HepG2 (cell line): Measurements from ENCODE around the gene ZNF606. TPM values are rescaled to one million over a fixed set of nuclear protein-coding genes. Genes with fewer than 3 reads are reported as not detected.

Experiments used
- ATAC-seq: fragments of 200-7000 bp; cut with Tn5 transposase; 3 replicates; pipeline ENCODE4 v1.9.1; 2020; ENCODE audit warnings: mild to moderate bottlenecking, moderate library complexity
- BruUV-seq: library from RNA; stranded (reverse); fragments of 400-500 nt; replicated peaks from 2 replicates; lab custom pipeline; 2021; lab: Mats Ljungman, UMichigan
- CTCF ChIA-PET: fragments of 300-600 bp; formaldehyde crosslinking; extraction: SDS; loops from one replicate; lab custom pipeline; 2021; ENCODE audit warnings: low total read pairs, inconsistent platforms, low intra/inter-chr PET ratio; lab: Yijun Ruan, JAX
- POLR2A ChIA-PET: fragments of 350-600 bp; sonication (Branson Sonifier 250); formaldehyde crosslinking; loops from one replicate; lab custom pipeline; 2020; ENCODE audit warnings: antibody characterized with exemption, inconsistent platforms; lab: Yijun Ruan, JAX
- DNase-seq: peaks from one replicate; pipeline ENCODE4 v3.0.0-alpha.2; 2015; ENCODE audit warnings: low spot score
- FAIRE-seq: peaks from 3 replicates; lab custom pipeline; 2011; peaks lifted over from hg19 to GRCh38; lab: Jason Lieb, UNC
- H2AFZ ChIP-seq: one replicate; pipeline ENCODE4 v1.6.1; 2011; ENCODE audit warnings: low read length, inconsistent platforms
- H3K27ac ChIP-seq: fragments of 300-600 bp; 3 replicates; pipeline ENCODE4 v1.8.0; 2011; ENCODE audit warnings: mixed run types, mild to moderate bottlenecking, mixed read lengths, low read length, inconsistent platforms; ENCODE audit not compliant: insufficient read depth; ENCODE audit errors: extremely low read length
- H3K27me3 ChIP-seq, 2 experiments: fragments of 200-600 bp in 1 of 2; 2 replicates in 1 of 2; 3 replicates in 1 of 2; pipeline versions ENCODE4 v1.6.0 to v1.8.0; 2011; ENCODE audit warnings: low read length in 2 of 2, mild to moderate bottlenecking in 2 of 2, moderate library complexity in 2 of 2, inconsistent platforms in 1 of 2; ENCODE audit not compliant: insufficient read depth in 2 of 2, control insufficient read depth in 1 of 2
- H3K36me3 ChIP-seq, 2 experiments: fragments of 200-600 bp in 1 of 2; replicated peaks in 1 of 2; 2 replicates in 1 of 2; 3 replicates in 1 of 2; pipeline versions ENCODE4 v1.5.1 to v1.8.0; 2011; ENCODE audit warnings: low read length in 2 of 2, inconsistent platforms in 1 of 2; ENCODE audit not compliant: insufficient read depth in 2 of 2, control insufficient read depth in 1 of 2
- H3K4me1 ChIP-seq: 2 replicates; pipeline ENCODE4 v1.5.1; 2012; ENCODE audit warnings: low read length, inconsistent platforms; ENCODE audit not compliant: insufficient read depth
- H3K4me2 ChIP-seq: 2 replicates; pipeline ENCODE4 v1.6.0; 2011; ENCODE audit warnings: low read depth, low read length, inconsistent platforms
- H3K4me3 ChIP-seq, 3 experiments: fragments of 200-600 bp in 1 of 3; sonication (generic), shearing (Covaris generic) in 1 of 3; replicated peaks in 1 of 3; 2 replicates each; pipeline ENCODE4 v1.5.1; 2011 to 2016; ENCODE audit warnings: low read length in 3 of 3, inconsistent platforms in 2 of 3, low read depth in 2 of 3, mild to moderate bottlenecking in 2 of 3, control low read depth in 1 of 3, mixed read lengths in 1 of 3; ENCODE audit not compliant: insufficient read depth in 1 of 3
- H3K79me2 ChIP-seq: one replicate; pipeline ENCODE4 v1.6.1; 2011; ENCODE audit warnings: low read length, inconsistent platforms; ENCODE audit not compliant: insufficient read depth
- H3K9ac ChIP-seq: 2 replicates; pipeline ENCODE4 v1.6.0; 2011; ENCODE audit warnings: mild to moderate bottlenecking, low read depth, low read length, inconsistent platforms; ENCODE audit not compliant: insufficient read depth
- H3K9me3 ChIP-seq: 2 replicates; pipeline ENCODE4 v1.5.1; 2012; ENCODE audit warnings: mild to moderate bottlenecking, low read length
- H4K20me1 ChIP-seq: 2 replicates; pipeline ENCODE4 v1.6.0; 2011; ENCODE audit warnings: inconsistent platforms, mild to moderate bottlenecking, low read length, moderate library complexity; ENCODE audit not compliant: insufficient read depth
- TARDBP ChIP-seq: sonication (generic); formaldehyde crosslinking; IDR thresholded peaks from 2 replicates; pipeline ENCODE4 v1.8.0; 2022; ENCODE audit warnings: mild to moderate bottlenecking, missing genetic modification reagents
- TCF12 ChIP-seq, 2 experiments: fragments of 450-650 bp in 1 of 2; sonication (generic) in 1 of 2; formaldehyde crosslinking in 1 of 2; IDR thresholded peaks; 2 replicates each; pipeline versions ENCODE4 v1.6.1 to v1.8.0; 2017 to 2022; ENCODE audit warnings: antibody characterized with exemption in 1 of 2, mild to moderate bottlenecking in 1 of 2, missing genetic modification reagents in 1 of 2, moderate library complexity in 1 of 2
- ZNF20 ChIP-seq: sonication (generic); formaldehyde crosslinking; IDR thresholded peaks from 2 replicates; pipeline ENCODE4 v1.4.0; 2020; ENCODE audit warnings: mild to moderate bottlenecking, moderate library complexity, missing genetic modification reagents
- WGBS: methylation state at CpG from one replicate; pipeline ENCODE4 v1.1.6; 2017; ENCODE audit warnings: low lambda C conversion rate; 5-methylcytosine and 5-hydroxymethylcytosine counted together
- in situ Hi-C: cut with HindIII; loops from 2 replicates; pipeline ENCODE4 v1.10.0; 2017; ENCODE audit warnings: low pct_unique_long_range_greater_than_20kb; ENCODE audit not compliant: extremely low pct_ligation_motif_present
- intact Hi-C: fragments of 100-400 bp; cut with micrococcal nuclease; formaldehyde crosslinking; loops from one replicate; pipeline ENCODE4 v1.10.0; 2022; ENCODE audit not compliant: unreplicated experiment
- polyA plus RNA-seq, 8 experiments: library from polyadenylated mRNA; depleted of rRNA in 3 of 8; stranded (reverse) in 7 of 8; unstranded in 1 of 8; fragments of >200 nt; fragmentation: Illumina TruSeq in 4 of 8; extraction: Trizol in 4 of 8; gene quantifications; 2 replicates each; pipeline versions ENCODE4 v1.2.1 to v1.2.3, GENCODE V29; 2011 to 2016; ENCODE audit warnings: low read depth in 4 of 8, missing spikeins in 1 of 8, mixed read lengths in 1 of 8; ENCODE audit not compliant: insufficient read depth in 1 of 8
- total RNA-seq, 5 experiments: library from RNA; depleted of rRNA; stranded (reverse); fragments of >200 nt; fragmentation: Illumina TruSeq; extraction: Trizol; gene quantifications; 2 replicates each; pipeline ENCODE4 v1.2.3, GENCODE V29; 2016; ENCODE audit warnings: low read depth in 1 of 5

The ZNF606 gene
- total and polyA plus RNA-seq, 2 of the 13 experiments (the other 11 are each of a cell fraction or from before 2014, with no cell fraction given), result 4.2 to 14.8 TPM

DNA sequence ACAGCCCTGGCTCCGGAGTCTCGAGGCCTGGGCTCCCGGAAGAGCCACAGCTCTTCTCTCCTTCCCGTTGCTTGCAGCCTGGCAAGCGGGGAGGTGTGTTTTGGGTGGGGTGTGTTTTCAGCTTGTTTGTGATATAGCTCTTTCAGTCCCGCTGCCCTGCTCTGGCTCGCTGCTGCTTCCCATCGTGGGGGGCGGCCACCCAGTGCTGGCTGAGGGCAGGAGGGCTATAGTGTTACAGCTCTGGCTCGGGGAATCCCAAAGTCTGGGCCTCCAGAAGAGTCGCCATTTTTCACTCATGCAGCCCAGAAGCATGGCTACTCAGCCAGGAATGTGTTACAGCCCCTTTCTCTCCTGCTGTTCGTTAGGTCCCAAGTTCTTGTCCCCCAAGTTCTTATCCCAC is 52.9 kb downstream of the ZNF606 start:
- CTCF ChIA-PET, result no interaction called here
- POLR2A ChIA-PET, result interaction anchor here (2.0 kb wide), 1 partner anchor 53 kb away, joined by 5 read pairs; the partner anchor contains the start of gene ZNF606
- H3K79me2 ChIP-seq, result peaks cover 21% of the 10 kb centered on the region
- peaks cover 15% of the 10 kb centered on the region for H3K4me1 ChIP-seq
- no peak overlapping the region for H3K4me2 ChIP-seq
- H3K36me3 ChIP-seq, result no peaks in the 10 kb centered on the region
- no peak for ATAC-seq
- H3K27me3 ChIP-seq, result no peaks in the 10 kb centered on the region; a peak in 1 of 5 replicates
- H3K9me3 ChIP-seq, result peaks cover 55% of the 10 kb centered on the region
- no peak overlapping the region for H3K27ac ChIP-seq
- FAIRE-seq, result no peak
- intact Hi-C loops (no loop called here), in situ Hi-C loops (no loop called here)
- DNase-seq, result no peak
- WGBS, result 55% methylated on average over 7 of the region's 12 CpGs
- no TSS peak for BruUV-seq
- H4K20me1 ChIP-seq, result no peaks in the 10 kb centered on the region
- H3K4me3 ChIP-seq, result no peak overlapping the region
- no peak overlapping the region for H2AFZ ChIP-seq
- no peak overlapping the region for H3K9ac ChIP-seq
- TF ChIP-seq ZNF20 (CRISPR knock-in tag) (no peak), TARDBP (CRISPR knock-in tag) (no peak)
- TF ChIP-seq, all 625 proteins: peak for 0

GRCh38 chr19:57949296-57949695 is 53.3 kb downstream of the ZNF606 start:
- Histone ChIP-seq H3K27me3 (no peaks in the 10 kb centered on the region; a peak in 1 of 5 replicates), H3K4me3 (no peak overlapping the region), H3K4me1 (peaks cover 15% of the 10 kb centered on the region), H4K20me1 (no peaks in the 10 kb centered on the region), H3K9me3 (peaks cover 51% of the 10 kb centered on the region), H3K9ac (no peak overlapping the region), H3K27ac (no peak overlapping the region), H3K79me2 (peaks cover 21% of the 10 kb centered on the region), H2AFZ (no peak overlapping the region), H3K36me3 (no peaks in the 10 kb centered on the region), H3K4me2 (no peak overlapping the region)
- POLR2A ChIA-PET, result interaction anchor here (2.0 kb wide), 1 partner anchor 53 kb away, joined by 5 read pairs; the partner anchor contains the start of gene ZNF606
- DNase-seq (no peak), FAIRE-seq (no peak), ATAC-seq (no peak)
- 94% methylated on average over 18 of the region's 24 CpGs for WGBS
- CTCF ChIA-PET, result no interaction called here
- in situ Hi-C loops (no loop called here), intact Hi-C loops (no loop called here)
- BruUV-seq, result no TSS peak
- TF ChIP-seq TCF12 (IDR thresholded peaks at IDR 0.05) (no peak), TCF12 (CRISPR knock-in tag; IDR thresholded peaks at IDR 0.05) (no peak)
